Measurements from ENCODE around the gene RHOT2.

DNA sequence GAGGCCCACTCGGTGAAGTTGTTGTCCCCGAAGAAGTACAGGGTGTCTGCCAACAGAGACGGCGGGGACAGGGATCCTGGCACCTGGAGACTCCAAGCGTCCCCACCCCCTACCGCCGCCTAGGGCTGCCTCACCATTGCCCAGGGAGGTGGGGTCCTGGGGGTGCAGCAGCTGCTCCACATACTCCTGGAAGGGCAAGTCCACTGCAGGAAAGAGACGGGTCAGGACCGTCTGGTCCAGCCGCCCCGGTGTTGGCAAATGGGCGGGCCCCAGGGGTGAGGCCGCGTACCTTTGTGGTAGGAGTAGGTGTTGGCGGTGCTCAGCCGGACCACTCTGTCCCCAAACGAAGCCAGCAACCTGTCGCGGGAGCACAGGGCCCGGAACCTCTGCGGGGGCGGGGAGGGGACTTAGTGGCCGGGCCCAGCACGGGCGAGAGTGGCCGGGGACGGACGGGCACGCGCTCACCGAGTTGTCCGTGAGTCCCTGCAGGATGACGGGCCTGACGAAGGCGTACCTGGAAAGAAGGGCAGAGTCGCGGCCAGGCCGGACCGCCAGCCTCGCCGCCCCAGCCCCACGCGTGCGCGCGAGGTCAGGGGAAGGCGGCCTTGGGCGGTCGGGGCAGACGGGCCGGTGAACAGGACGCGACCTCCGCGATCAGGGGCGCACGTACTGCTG lies 15.6 kb downstream of the RHOT2 start:
- TF ChIP-seq, protein P1, sequence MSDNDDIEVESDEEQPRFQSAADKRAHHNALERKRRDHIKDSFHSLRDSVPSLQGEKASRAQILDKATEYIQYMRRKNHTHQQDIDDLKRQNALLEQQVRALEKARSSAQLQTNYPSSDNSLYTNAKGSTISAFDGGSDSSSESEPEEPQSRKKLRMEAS (IDR thresholded peaks at IDR 0.05; ENCODE audit: insufficient read depth, insufficient read length): no peak
- TF ChIP-seq, protein P2, sequence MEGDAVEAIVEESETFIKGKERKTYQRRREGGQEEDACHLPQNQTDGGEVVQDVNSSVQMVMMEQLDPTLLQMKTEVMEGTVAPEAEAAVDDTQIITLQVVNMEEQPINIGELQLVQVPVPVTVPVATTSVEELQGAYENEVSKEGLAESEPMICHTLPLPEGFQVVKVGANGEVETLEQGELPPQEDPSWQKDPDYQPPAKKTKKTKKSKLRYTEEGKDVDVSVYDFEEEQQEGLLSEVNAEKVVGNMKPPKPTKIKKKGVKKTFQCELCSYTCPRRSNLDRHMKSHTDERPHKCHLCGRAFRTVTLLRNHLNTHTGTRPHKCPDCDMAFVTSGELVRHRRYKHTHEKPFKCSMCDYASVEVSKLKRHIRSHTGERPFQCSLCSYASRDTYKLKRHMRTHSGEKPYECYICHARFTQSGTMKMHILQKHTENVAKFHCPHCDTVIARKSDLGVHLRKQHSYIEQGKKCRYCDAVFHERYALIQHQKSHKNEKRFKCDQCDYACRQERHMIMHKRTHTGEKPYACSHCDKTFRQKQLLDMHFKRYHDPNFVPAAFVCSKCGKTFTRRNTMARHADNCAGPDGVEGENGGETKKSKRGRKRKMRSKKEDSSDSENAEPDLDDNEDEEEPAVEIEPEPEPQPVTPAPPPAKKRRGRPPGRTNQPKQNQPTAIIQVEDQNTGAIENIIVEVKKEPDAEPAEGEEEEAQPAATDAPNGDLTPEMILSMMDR (IDR thresholded peaks at IDR 0.05; ENCODE audit: extremely low read depth in 1 of 2, insufficient read depth in 1 of 2, low read depth in 1 of 2, low read length in 2 of 2): no peak
- TF ChIP-seq POLR2A (IDR thresholded peaks at IDR 0.05; ENCODE audit: low read depth, low read length) (no peak), POLR2AphosphoS5 (IDR thresholded peaks at IDR 0.05; ENCODE audit: insufficient read depth, low read depth, low read length) (no peak)

Measured in endothelial cell of umbilical vein (primary cell).